HFF-Myc (cell line): ENCODE results near the gene ITPK1.

Experiments
- DNase-seq: peaks from one replicate; pipeline ENCODE4 v3.0.0-alpha.2; 2011; ENCODE audit warnings: low read depth; ENCODE audit errors: extremely low read depth
- H3K4me3 ChIP-seq: replicated peaks from 2 replicates; pipeline ENCODE4 v1.5.1; 2011; ENCODE audit warnings: low read depth, mild to moderate bottlenecking, control low read depth, low read length
- TF ChIP-seq, protein P1 (sequence below): IDR thresholded peaks from 2 replicates; pipeline ENCODE4 v1.5.1; 2012; ENCODE audit warnings: mild to moderate bottlenecking, low read depth, low read length, control low read depth; ENCODE audit errors: missing control alignments

The ITPK1 gene

DNA sequence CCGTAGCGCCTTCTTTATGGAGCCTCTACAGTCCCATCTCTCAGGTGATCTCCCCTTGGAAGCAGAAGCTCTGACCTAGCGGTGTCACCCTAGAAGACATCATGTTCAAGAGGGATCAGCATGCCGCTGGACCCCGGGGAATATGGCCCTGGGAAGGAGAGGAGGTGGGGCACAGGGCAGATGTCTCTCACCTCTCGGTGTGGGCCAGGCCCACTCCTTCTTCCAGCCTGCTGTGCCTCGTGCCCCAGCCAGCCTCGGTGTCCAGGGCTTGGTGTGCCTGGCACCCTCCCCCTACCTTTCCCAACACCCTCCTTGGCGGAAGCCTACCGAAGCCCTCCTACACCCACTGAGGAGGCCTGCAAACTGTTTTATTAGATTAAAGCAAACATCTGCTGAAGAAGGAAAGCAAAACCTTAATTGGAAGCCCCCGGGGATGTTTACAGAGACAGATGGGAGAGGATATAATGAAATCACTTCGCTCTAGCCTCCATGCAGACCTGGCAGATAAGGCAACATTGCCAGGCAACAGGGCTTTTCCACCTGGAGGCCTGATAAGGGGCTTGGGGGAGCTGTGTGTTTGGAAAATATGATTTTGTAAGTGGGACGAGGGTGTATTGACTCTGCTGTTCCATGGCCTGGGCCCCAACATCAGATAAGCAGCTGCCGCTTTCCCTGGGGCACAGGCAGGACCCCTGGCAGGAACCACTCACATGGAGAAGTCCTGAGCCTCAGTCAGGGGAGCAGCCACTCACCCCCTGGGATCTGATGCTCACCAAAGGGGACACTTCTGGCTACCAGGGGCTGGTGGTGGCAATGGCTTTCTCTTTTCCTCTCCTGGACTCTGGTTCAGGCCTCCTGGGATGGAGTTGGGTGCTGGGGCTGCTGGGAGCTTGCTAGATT lies 198.4 kb downstream of the ITPK1 start:
- no peak for DNase-seq
- TF ChIP-seq, protein P1, sequence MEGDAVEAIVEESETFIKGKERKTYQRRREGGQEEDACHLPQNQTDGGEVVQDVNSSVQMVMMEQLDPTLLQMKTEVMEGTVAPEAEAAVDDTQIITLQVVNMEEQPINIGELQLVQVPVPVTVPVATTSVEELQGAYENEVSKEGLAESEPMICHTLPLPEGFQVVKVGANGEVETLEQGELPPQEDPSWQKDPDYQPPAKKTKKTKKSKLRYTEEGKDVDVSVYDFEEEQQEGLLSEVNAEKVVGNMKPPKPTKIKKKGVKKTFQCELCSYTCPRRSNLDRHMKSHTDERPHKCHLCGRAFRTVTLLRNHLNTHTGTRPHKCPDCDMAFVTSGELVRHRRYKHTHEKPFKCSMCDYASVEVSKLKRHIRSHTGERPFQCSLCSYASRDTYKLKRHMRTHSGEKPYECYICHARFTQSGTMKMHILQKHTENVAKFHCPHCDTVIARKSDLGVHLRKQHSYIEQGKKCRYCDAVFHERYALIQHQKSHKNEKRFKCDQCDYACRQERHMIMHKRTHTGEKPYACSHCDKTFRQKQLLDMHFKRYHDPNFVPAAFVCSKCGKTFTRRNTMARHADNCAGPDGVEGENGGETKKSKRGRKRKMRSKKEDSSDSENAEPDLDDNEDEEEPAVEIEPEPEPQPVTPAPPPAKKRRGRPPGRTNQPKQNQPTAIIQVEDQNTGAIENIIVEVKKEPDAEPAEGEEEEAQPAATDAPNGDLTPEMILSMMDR = no peak
- no peak overlapping the region for H3K4me3 ChIP-seq

GRCh38 chr14:92916201-92916600 lies 199.5 kb downstream of the ITPK1 start:
- no peak for DNase-seq
- no peak overlapping the region for H3K4me3 ChIP-seq
- TF ChIP-seq, protein P1 = no peak

DNA sequence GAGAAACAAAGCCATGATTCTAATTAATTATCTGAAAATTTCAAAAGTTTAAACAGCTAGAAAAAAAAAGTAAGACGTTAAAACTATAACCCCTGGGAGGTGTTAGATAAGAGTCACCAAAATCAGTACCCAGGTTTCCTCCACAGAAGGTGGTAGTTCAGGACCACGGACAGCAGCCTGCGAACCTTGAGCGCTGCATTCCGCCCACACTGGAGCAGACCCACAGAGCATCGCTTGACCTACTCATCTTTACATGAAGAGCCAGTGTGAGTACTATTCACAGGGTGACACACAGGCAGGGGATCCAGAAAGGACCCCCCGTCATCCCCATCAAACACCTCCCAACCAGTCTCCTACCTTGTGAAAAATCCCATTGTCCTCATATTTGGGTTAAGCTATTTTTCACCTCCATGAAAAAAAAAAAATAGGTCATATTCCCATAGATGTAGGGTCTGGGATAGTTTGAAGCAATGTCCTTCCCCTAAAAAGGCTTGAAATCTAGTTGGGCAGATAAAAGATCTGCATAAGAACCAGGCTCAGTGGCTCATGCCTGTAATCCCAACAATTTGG lies 201.6 kb downstream of the ITPK1 start:
- no peak overlapping the region for H3K4me3 ChIP-seq
- DNase-seq = no peak
- TF ChIP-seq, protein P1 = no peak

DNA sequence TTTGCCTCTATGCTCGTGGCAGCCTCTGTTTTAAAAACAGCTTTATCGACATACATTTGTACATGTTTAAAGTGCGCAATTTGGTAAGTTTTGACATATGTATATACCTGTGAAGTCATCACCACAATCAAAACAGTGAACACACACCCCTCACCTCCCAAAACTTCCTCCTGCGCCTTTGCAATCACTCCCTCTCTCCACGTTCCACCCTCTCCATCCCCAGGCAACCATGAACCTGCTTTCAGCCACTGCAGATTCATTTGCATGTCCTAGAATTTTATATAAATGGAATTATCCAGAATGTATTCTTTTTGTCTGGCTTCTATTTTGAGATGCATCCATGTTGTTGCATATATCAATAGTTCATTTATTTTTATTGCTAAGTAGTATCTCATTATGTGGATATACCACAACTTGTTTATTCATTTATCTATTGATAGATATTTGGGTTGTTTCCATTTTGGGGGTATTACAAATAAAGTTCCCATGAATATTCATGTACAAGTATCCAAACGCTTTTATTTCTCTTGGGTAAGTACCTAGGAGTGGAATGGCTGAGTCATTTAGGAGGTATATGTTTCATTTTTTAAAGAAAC lies 208.3 kb downstream of the ITPK1 start:
- no peak for DNase-seq
- TF ChIP-seq, protein P1 = no peak
- no peak overlapping the region for H3K4me3 ChIP-seq

DNA sequence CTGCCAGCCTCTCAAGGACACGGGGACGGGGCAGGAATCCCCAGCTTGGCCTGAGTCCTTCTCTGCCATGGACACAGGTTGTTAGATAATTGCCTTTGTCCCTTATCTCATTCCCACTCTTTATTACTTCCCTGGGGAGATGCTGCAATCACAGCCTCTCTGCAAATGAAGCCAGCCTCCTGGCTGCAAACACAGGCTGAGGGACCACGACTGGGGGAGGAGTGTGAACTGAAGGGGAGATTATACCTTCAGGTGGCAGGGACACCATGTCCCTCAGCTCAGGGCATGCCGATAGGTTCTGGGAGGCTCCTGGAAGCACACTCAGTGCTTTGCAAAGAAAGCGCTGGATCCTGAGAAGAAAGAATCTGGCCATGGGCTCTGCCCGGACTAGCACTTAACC lies 208.9 kb downstream of the ITPK1 start:
- TF ChIP-seq, protein P1 = no peak
- no peak overlapping the region for H3K4me3 ChIP-seq
- no peak for DNase-seq

DNA sequence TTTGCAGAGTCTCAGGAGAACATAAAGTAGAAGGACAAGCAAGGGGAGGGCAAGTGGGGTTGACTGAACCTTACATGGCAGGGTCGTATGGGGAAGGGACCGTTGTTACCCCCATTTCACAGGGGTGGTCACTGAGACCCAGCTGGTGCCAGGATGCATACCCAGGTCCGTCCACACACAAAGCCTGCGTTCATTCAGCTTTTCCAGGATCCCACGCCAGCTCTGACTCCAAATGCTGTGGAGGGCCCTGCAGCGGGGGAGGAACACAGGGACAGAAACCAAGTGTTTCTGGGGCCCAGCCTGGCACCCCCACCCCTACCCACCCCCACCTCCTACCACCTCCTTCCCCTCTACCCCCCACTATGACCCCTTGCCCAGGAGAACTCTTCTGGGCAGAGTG lies 209.3 kb downstream of the ITPK1 start:
- H3K4me3 ChIP-seq = no peak overlapping the region
- no peak for DNase-seq
- TF ChIP-seq, protein P1 = no peak
